Immature natural killer cell (primary cell): ENCODE results near the gene NBAS. TPM values are rescaled to one million over a fixed set of nuclear protein-coding genes. Genes with fewer than 3 reads are reported as not detected.

ENCODE experiments used
- DNase-seq, 3 donors: peaks; one replicate each; pipeline ENCODE4 v3.0.0; 2022; ENCODE audit warnings: mixed read lengths in 1 of 3
- H3K27ac Mint-ChIP-seq, 6 donors: one replicate each; pipeline ENCODE4 v1.8.0; 2020; ENCODE audit warnings: mixed read lengths in 6 of 6, mild to moderate bottlenecking in 5 of 6, inconsistent platforms in 4 of 6, moderate library complexity in 3 of 6
- H3K27me3 Mint-ChIP-seq, 3 donors: one replicate each; pipeline ENCODE4 v1.8.0; 2020 to 2021; ENCODE audit warnings: low read depth in 3 of 3, mild to moderate bottlenecking in 3 of 3, mixed read lengths in 3 of 3, moderate library complexity in 3 of 3, inconsistent platforms in 1 of 3
- H3K36me3 Mint-ChIP-seq, 3 donors: one replicate each; pipeline ENCODE4 v1.8.0; 2020; ENCODE audit warnings: mixed read lengths in 3 of 3, inconsistent platforms in 2 of 3, mild to moderate bottlenecking in 2 of 3
- H3K4me1 Mint-ChIP-seq, 2 donors: one replicate each; pipeline ENCODE4 v1.8.0; 2020; ENCODE audit warnings: inconsistent platforms in 2 of 2, mild to moderate bottlenecking in 2 of 2, mixed read lengths in 2 of 2, moderate library complexity in 1 of 2
- H3K4me3 Mint-ChIP-seq, 5 donors: one replicate each; pipeline ENCODE4 v1.8.0; 2020; ENCODE audit warnings: mild to moderate bottlenecking in 5 of 5, mixed read lengths in 5 of 5, inconsistent platforms in 3 of 5, moderate library complexity in 3 of 5
- H3K9me3 Mint-ChIP-seq, 6 donors: one replicate each; pipeline ENCODE4 v1.8.0; 2020; ENCODE audit warnings: mild to moderate bottlenecking in 6 of 6, mixed read lengths in 6 of 6, inconsistent platforms in 4 of 6, moderate library complexity in 3 of 6
- polyA plus RNA-seq, 3 donors: library from polyadenylated mRNA; unstranded; fragments of 300-500 nt; fragmentation: Illumina TruSeq; gene quantifications; one replicate each; pipeline ENCODE4 v1.2.3, GENCODE V29; 2021

NBAS gene
- polyA plus RNA-seq, 3 donors from 2014 or later = 10.8 to 21.0 (median 11.6) TPM

DNA sequence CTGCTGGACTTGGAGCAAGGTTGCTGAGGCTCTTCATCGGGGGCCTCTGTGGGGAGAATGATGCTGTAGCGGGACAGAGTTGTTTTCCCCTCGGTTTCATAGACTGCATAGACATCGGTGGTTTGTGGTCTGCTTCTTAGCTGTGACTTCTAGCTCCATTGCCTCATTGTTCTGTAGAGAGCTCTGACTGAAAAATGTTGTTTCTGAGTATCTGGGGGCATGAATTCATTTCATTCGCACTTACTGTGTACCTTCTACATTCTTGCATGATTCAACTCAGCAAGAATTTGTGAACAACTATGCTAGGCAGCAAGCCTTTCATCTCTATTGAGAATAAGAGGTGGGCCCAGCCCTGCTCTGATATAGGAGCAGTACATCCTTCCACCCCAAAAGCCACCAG lies 406.8 kb downstream of the NBAS start:
- Mint-ChIP-seq H3K27ac (no peak overlapping the region), H3K4me3 (no peak overlapping the region), H3K27me3 (peaks cover 0 to 1% (median 0%) of the 10 kb centered on the region in 3 donors), H3K36me3 (no peaks in the 10 kb centered on the region), H3K9me3 (no peaks in the 10 kb centered on the region), H3K4me1 (no peaks in the 10 kb centered on the region)
- DNase-seq = no peak

- H3K27me3 Mint-ChIP-seq = no peaks in the 10 kb centered on the region
- H3K4me1 Mint-ChIP-seq = no peaks in the 10 kb centered on the region
- no peaks in the 10 kb centered on the region for H3K36me3 Mint-ChIP-seq
- no peaks in the 10 kb centered on the region for H3K9me3 Mint-ChIP-seq
- no peak overlapping the region for H3K4me3 Mint-ChIP-seq
- no peak overlapping the region for H3K27ac Mint-ChIP-seq
- DNase-seq = no peak
Measured at GRCh38 chr2:15152382-15152781, 408.8 kb downstream of the NBAS start.

DNA sequence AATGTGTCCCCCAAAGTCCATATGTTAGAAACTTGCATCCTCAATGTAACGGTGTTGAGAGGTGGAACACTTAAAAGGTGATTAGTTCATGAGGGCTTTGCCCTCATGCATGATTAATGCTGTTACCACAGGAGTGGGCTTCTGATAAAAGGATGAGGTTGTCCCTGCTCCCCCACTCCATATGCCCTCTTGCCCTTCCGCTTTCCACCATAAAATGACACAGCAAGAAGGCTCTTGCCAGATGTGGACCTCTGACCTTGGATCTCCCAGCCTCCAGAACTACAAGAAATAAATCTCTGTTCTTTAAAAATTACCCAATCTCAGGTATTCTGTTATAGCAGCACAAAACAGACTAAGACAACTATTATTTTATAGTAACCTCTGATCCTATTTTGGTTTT lies 412.1 kb downstream of the NBAS start:
- H3K9me3 Mint-ChIP-seq = no peaks in the 10 kb centered on the region
- H3K4me3 Mint-ChIP-seq = no peak overlapping the region
- H3K36me3 Mint-ChIP-seq = no peaks in the 10 kb centered on the region
- H3K4me1 Mint-ChIP-seq = no peaks in the 10 kb centered on the region
- H3K27ac Mint-ChIP-seq = no peak overlapping the region
- DNase-seq = no peak
- H3K27me3 Mint-ChIP-seq = peaks cover 0 to 2% (median 0%) of the 10 kb centered on the region in 3 donors

GRCh38 chr2:15147591-15147990 lies 413.5 kb downstream of the NBAS start:
- Mint-ChIP-seq H3K27ac (no peak overlapping the region), H3K4me1 (peaks cover 3 to 5% of the 10 kb centered on the region in 2 donors), H3K36me3 (no peaks in the 10 kb centered on the region), H3K4me3 (no peak overlapping the region), H3K27me3 (peaks cover 0 to 2% (median 1%) of the 10 kb centered on the region in 3 donors), H3K9me3 (no peaks in the 10 kb centered on the region)
- no peak for DNase-seq

DNA sequence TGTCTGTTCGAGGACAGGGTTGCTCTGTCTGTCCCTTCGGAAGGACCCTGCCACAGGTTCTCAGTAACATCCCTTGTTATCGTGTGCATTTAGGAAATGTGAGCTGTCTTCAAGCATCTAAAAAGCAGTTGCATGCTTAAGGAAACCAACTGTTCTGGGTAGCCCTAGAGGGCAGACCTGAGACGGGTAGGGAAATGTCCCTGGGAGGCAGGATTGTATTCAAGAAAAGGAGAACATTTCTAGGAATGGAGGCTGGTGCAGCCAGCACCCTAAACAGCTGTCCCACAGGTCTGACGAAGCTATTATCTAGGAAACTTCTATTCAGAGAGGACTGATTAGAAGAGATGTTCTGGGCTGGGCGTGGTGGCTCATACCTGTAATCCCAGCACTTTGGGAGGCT lies 414.2 kb downstream of the NBAS start:
- no peak for DNase-seq
- Mint-ChIP-seq H3K27ac (no peak overlapping the region), H3K4me3 (no peak overlapping the region), H3K9me3 (no peaks in the 10 kb centered on the region), H3K27me3 (peaks cover 0 to 2% (median 1%) of the 10 kb centered on the region in 3 donors), H3K36me3 (no peaks in the 10 kb centered on the region), H3K4me1 (peaks cover 9 to 12% of the 10 kb centered on the region in 2 donors)

DNA sequence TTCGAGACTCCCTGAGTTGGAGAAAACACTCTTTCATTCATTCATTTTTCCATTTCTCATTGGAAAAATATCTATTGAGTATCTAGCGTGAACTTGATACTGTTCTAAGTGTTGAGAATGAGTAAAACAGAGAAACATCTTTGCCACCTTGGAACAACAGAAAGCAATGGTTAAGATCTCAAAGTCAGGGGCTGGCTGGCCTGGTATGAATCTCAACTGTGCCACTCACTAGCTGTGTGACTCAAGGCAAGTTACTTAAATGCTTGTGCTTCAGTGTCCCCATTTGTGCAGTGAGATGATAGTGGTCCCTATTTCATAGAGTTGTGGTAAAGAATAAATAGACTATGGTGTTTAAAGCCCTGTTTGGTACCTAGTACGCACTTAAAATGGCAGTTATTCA lies 415.2 kb downstream of the NBAS start:
- Mint-ChIP-seq H3K9me3 (no peaks in the 10 kb centered on the region), H3K27me3 (peaks cover 0 to 2% (median 1%) of the 10 kb centered on the region in 3 donors), H3K4me1 (peaks cover 14 to 19% of the 10 kb centered on the region in 2 donors), H3K27ac (no peak overlapping the region), H3K36me3 (no peaks in the 10 kb centered on the region), H3K4me3 (no peak overlapping the region)
- DNase-seq = no peak

DNA sequence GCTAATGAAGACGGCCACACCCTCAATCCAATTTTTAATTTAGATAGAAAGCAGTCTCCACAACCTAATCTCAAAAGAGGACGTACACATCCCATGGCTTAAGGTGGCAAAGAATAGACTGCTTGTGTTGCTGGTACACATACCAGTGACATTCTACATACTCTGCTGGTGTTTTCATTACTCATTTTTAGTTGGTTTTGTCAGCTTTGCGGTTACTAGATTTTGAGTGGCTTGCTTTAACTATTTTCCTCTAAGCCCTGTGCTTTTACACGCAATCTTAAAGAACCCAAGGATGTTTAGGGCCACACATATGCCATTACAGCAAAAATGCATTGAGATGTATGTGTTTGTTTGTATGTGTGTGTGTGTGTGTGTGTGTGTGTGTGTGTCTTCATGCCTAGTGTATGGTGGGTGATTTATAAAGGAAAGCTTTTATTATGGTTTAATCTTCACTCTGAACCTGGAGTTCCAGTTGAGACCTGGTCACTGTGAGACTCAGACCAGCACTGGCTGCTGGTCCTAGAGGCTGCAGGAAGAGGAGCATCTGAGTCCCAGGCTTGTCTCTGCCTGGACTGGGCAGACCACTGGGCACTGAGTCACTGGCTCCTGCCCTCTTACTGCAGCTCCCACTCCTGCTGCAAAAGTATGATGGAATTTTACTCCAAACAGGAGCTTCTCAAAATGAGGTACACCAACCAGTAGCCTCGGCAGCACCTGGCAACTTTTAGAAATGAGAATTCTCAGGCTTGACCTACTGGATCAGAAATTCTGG lies 415.9 kb downstream of the NBAS start:
- H3K27ac Mint-ChIP-seq = no peak overlapping the region
- H3K9me3 Mint-ChIP-seq = no peaks in the 10 kb centered on the region
- H3K36me3 Mint-ChIP-seq = no peaks in the 10 kb centered on the region
- no peak for DNase-seq
- H3K4me3 Mint-ChIP-seq = no peak overlapping the region
- H3K27me3 Mint-ChIP-seq = peaks cover 0 to 2% (median 1%) of the 10 kb centered on the region in 3 donors
- peaks cover 14 to 19% of the 10 kb centered on the region in 2 donors for H3K4me1 Mint-ChIP-seq

- Mint-ChIP-seq H3K9me3 (peaks cover 0 to 2% (median 0%) of the 10 kb centered on the region in 6 donors), H3K4me1 (peaks cover 14 to 19% of the 10 kb centered on the region in 2 donors), H3K4me3 (peak overlapping the region; percentile 18 to 74 (median 69)), H3K27ac (peak overlapping the region in 4 of 6 donors; percentile 66 to 80 (median 72)), H3K36me3 (no peaks in the 10 kb centered on the region), H3K27me3 (peaks cover 0 to 2% (median 1%) of the 10 kb centered on the region in 3 donors)
- peak; percentile 24 to 48 (median 36) for DNase-seq
Measured at GRCh38 chr2:15142069-15142689, 419.0 kb downstream of the NBAS start.

DNA sequence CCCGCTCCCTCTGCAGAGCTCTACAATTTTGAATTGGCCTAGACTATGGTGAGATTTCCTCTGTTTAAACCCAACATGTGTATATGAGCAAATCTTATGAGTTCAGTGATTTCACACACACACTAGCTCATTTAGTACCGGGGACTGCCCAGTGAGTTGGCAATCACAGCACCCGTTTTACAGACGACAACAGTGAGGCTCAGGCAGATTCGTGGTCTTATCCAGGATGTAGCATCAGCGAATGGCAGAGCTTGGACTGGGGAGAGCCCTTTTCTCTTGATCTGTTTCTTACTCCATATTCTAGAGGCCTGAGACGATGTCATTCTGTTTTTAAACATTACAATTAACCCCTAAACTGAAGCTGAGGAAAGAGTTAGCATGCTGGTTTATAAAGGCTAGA lies 419.9 kb downstream of the NBAS start:
- DNase-seq = no peak

DNA sequence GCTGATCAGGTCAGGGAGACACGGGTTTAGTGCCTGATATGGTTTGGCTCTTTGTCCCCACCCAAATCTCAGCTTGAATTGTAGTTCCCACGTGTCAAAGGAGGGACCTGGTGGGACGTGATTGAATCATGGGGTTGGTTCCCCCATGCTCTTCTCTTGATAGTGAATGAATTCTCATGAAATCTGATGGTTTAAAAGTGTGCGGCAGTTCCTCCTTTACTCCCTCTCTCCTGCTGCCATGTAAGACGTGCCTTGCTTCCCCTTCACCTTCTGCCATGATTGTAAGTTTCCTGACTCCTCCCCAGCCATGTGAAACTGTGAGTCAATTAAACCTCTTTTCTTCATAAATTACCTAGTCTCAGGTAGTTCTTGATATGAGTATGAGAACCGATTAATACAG lies 424.5 kb downstream of the NBAS start:
- Mint-ChIP-seq H3K27me3 (no peaks in the 10 kb centered on the region), H3K36me3 (no peaks in the 10 kb centered on the region), H3K4me1 (peaks cover 2 to 5% of the 10 kb centered on the region in 2 donors), H3K4me3 (no peak overlapping the region), H3K9me3 (peaks cover 0 to 4% (median 0%) of the 10 kb centered on the region in 6 donors), H3K27ac (no peak overlapping the region)
- DNase-seq = no peak

More for the DNA sequence above, 419.9 kb downstream of the NBAS start:
- Mint-ChIP-seq H3K4me1 (peaks cover 14 to 19% of the 10 kb centered on the region in 2 donors), H3K27me3 (peaks cover 0 to 1% (median 0%) of the 10 kb centered on the region in 3 donors), H3K9me3 (peaks cover 0 to 4% (median 0%) of the 10 kb centered on the region in 6 donors), H3K36me3 (no peaks in the 10 kb centered on the region), H3K27ac (peak overlapping the region in 1 of 6 donors; percentile 58), H3K4me3 (peak overlapping the region in 1 of 5 donors; percentile 30)

- Mint-ChIP-seq H3K36me3 (no peaks in the 10 kb centered on the region), H3K9me3 (peaks cover 0 to 4% (median 0%) of the 10 kb centered on the region in 6 donors), H3K27me3 (no peaks in the 10 kb centered on the region), H3K27ac (no peak overlapping the region), H3K4me3 (no peak overlapping the region), H3K4me1 (no peaks in the 10 kb centered on the region)
- no peak for DNase-seq
Measured at GRCh38 chr2:15134957-15135356, 426.2 kb downstream of the NBAS start.

DNA sequence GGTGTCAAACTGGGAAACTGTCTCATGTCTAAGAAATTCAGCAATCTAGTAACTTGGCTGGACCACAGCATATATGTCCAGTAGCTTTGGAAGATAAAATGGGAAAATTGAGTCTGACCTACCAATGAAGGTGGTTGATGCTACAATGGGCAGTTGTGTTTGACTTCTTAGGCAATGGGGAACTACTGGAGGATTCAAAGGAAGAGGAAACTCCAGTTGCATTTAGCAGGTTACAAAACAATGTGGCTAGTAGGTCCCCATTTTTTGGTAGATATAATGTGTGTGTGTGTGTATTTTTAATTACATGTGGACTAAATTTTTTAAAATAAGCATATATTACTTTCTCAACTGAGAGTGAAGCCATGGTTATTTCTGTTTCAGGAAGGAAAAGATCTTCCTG lies 427.7 kb downstream of the NBAS start:
- Mint-ChIP-seq H3K9me3 (peaks cover 0 to 2% (median 0%) of the 10 kb centered on the region in 6 donors), H3K4me1 (no peaks in the 10 kb centered on the region), H3K4me3 (no peak overlapping the region), H3K36me3 (no peaks in the 10 kb centered on the region), H3K27me3 (peaks cover 0 to 2% (median 0%) of the 10 kb centered on the region in 3 donors), H3K27ac (no peak overlapping the region)
- DNase-seq = no peak

DNA sequence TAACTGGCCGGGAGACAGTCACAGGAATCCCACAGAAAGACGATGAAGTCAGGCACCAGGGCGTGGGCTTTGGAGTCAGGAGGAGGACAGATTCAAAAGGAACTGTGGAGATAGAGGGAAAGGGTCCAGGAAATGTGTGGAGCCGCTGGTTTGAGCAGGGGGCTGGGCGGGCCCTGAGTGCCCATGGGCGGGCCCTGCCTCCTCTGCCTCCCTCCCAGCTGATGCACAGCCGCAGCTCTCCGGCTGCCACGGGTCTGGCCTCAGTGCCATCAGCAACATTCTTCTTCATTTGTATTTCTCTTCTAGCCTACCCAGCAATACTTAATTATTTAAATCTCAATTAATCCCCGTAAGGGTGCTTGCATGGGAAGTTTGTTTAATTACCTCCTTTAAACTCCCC lies 432.3 kb downstream of the NBAS start:
- no peaks in the 10 kb centered on the region for H3K4me1 Mint-ChIP-seq
- peaks cover 0 to 2% (median 0%) of the 10 kb centered on the region in 6 donors for H3K9me3 Mint-ChIP-seq
- no peaks in the 10 kb centered on the region for H3K36me3 Mint-ChIP-seq
- no peak for DNase-seq
- no peak overlapping the region for H3K27ac Mint-ChIP-seq
- peaks cover 0 to 2% (median 0%) of the 10 kb centered on the region in 3 donors for H3K27me3 Mint-ChIP-seq
- no peak overlapping the region for H3K4me3 Mint-ChIP-seq

DNA sequence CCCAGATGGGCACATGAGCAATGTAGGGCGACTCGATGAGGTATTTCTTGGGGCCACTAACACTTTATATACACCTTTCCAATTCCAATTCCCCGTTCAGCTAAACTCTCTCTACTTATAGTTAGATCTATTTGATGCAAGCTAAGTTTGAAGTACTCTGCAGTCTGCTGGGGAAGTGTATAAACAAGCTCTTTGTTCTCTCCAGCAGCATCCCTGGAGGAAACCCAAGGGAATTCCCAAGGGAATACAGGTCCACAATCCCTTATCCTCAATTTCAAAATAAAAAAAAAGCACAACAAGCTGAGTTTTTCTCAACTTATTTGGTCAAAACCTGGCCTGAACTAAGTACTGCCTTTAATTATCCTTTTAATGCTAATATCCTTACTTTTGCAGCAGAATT lies 433.3 kb downstream of the NBAS start:
- peaks cover 0 to 3% (median 2%) of the 10 kb centered on the region in 3 donors for H3K27me3 Mint-ChIP-seq
- H3K27ac Mint-ChIP-seq = no peak overlapping the region
- DNase-seq = no peak
- no peaks in the 10 kb centered on the region for H3K36me3 Mint-ChIP-seq
- no peak overlapping the region for H3K4me3 Mint-ChIP-seq
- no peaks in the 10 kb centered on the region for H3K4me1 Mint-ChIP-seq
- peaks cover 0 to 2% (median 0%) of the 10 kb centered on the region in 6 donors for H3K9me3 Mint-ChIP-seq
